GM11168 (cell line): Measurements from ENCODE around the gene NDUFV1.
"Not testable (repeated sequence)": the region's sequence is repeated elsewhere in the genome, so short reads cannot be mapped to it uniquely, and the experiment has no call there.

Experiments
- in situ Hi-C: fragments of 300-500 bp; cut with MboI; formaldehyde crosslinking; loops from one replicate; pipeline ENCODE4 v1.12.0; 2022; ENCODE audit warnings: low sequenced_read_pairs; ENCODE audit not compliant: unreplicated experiment

NDUFV1 gene

GRCh38 chr11:67636962-67637361 lies 30.2 kb downstream of the NDUFV1 start:
- in situ Hi-C loops: no loop called here

GRCh38 chr11:67637441-67637840 lies 30.7 kb downstream of the NDUFV1 start:
- in situ Hi-C loops: not testable (repeated sequence)

GRCh38 chr11:67638535-67639437 lies 32.0 kb downstream of the NDUFV1 start:
- in situ Hi-C loops: no loop called here

- in situ Hi-C loops: no loop called here
Measured at GRCh38 chr11:67639438-67639859, 32.7 kb downstream of the NDUFV1 start, which contains the start of gene TBX10. Gene TBX10, minus strand, starts transcription at chr11:67639763. Its CDS starts 291 bp downstream, at chr11:67639472.

GRCh38 chr11:67640021-67640757 lies 33.5 kb downstream of the NDUFV1 start:
- in situ Hi-C loops: no loop called here

GRCh38 chr11:67640758-67641337 lies 34.1 kb downstream of the NDUFV1 start:
- in situ Hi-C loops: no loop called here

- in situ Hi-C loops: no loop called here
Measured at GRCh38 chr11:67641338-67642172, 34.8 kb downstream of the NDUFV1 start.

- in situ Hi-C loops: no loop called here
Measured at GRCh38 chr11:67642173-67643120, 35.7 kb downstream of the NDUFV1 start.

- in situ Hi-C loops: no loop called here
Measured at GRCh38 chr11:67644042-67644441, 37.3 kb downstream of the NDUFV1 start.

GRCh38 chr11:67644472-67645418 lies 38.0 kb downstream of the NDUFV1 start:
- in situ Hi-C loops: no loop called here

- in situ Hi-C loops: no loop called here
Measured at GRCh38 chr11:67645521-67646461, 39.1 kb downstream of the NDUFV1 start.

GRCh38 chr11:67646535-67647336 lies 40.0 kb downstream of the NDUFV1 start:
- in situ Hi-C loops: no loop called here

GRCh38 chr11:67647471-67647870 lies 40.7 kb downstream of the NDUFV1 start:
- in situ Hi-C loops: no loop called here

GRCh38 chr11:67648140-67648795 lies 41.5 kb downstream of the NDUFV1 start:
- in situ Hi-C loops: no loop called here

GRCh38 chr11:67648796-67649613 lies 42.3 kb downstream of the NDUFV1 start:
- in situ Hi-C loops: no loop called here
